Vagina (tissue), 2 donors: ENCODE results near the gene TGFA. TPM values are rescaled to one million over a fixed set of nuclear protein-coding genes. Genes with fewer than 3 reads are reported as not detected.

Experiments
- DNase-seq, 2 donors: peaks; one replicate each; pipeline ENCODE4 v3.0.0-alpha.2; 2017; ENCODE audit errors: extremely low spot score in 2 of 2
- H3K27ac ChIP-seq: fragments of 200-600 bp; sonication (generic); one replicate; pipeline ENCODE4 v1.5.1; 2019
- H3K27me3 ChIP-seq: fragments of 200-600 bp; sonication (generic); one replicate; pipeline ENCODE4 v1.5.1; 2019
- H3K36me3 ChIP-seq, 2 donors: fragments of 200-600 bp; sonication (generic); one replicate each; pipeline ENCODE4 v1.5.1; 2017 to 2019
- H3K4me1 ChIP-seq: fragments of 200-600 bp; sonication (generic); one replicate; pipeline ENCODE4 v1.5.1; 2019
- H3K4me3 ChIP-seq, 2 donors: fragments of 200-600 bp; sonication (generic); 1 replicate in 1 of 2; 2 replicates in 1 of 2; pipeline ENCODE4 v1.5.1; 2016 to 2019
- H3K9me3 ChIP-seq: fragments of 200-600 bp; sonication (generic); one replicate; pipeline ENCODE4 v1.5.1; 2019
- POLR2A ChIP-seq, 2 donors: fragments of 450-650 bp; IDR thresholded peaks; one replicate each; pipeline ENCODE4 v1.6.1; 2017; ENCODE audit warnings: antibody characterized with exemption in 2 of 2, mild to moderate bottlenecking in 2 of 2, moderate library complexity in 2 of 2
- POLR2AphosphoS5 ChIP-seq, 2 donors: sonication (generic); formaldehyde crosslinking; IDR thresholded peaks; one replicate each; pipeline ENCODE4 v1.9.0; 2017; ENCODE audit warnings: antibody characterized with exemption in 2 of 2, mild to moderate bottlenecking in 2 of 2, low read depth in 1 of 2; ENCODE audit not compliant: insufficient read depth in 1 of 2
- intact Hi-C: fragments of 100-400 bp; cut with DNase I; formaldehyde crosslinking; loops from one replicate; pipeline ENCODE4 v1.15.1; 2023
- total RNA-seq: library from RNA; depleted of rRNA; stranded (reverse); fragments of >200 nt; gene quantifications from one replicate; pipeline ENCODE4 v1.2.3, GENCODE V29; 2016
- TF ChIP-seq, protein P1 (sequence below), 3 experiments: fragments of 450-650 bp in 2 of 3; fragments of 200-600 bp in 1 of 3; sonication (generic) in 1 of 3; IDR thresholded peaks; one replicate each; pipeline ENCODE4 v1.5.1; 2017 to 2019; ENCODE audit warnings: antibody characterized with exemption in 3 of 3, mild to moderate bottlenecking in 2 of 3, moderate library complexity in 2 of 3

The TGFA gene
- total RNA-seq, 1 donor from 2014 or later = 27.7 TPM

DNA sequence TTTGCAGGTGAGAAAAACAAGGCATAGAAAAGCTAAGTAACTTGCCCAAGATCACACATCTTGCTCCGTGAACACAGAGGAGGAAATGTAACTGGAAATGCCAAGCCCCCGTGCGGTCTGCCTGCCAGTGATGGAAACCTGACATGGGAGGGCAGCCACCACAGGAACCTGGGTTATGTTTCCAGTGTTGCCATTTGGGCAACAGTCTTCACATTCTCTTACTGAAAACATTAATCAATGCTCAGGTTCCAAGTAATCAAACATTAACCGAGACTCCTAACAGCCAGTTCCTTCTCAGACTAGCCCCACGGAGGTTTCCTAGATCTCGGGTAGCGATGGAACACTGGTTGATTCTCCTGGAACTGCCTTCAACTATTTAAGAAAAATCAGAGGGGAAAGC, 2.5 kb downstream of the TGFA start:
- TF ChIP-seq, protein P1, sequence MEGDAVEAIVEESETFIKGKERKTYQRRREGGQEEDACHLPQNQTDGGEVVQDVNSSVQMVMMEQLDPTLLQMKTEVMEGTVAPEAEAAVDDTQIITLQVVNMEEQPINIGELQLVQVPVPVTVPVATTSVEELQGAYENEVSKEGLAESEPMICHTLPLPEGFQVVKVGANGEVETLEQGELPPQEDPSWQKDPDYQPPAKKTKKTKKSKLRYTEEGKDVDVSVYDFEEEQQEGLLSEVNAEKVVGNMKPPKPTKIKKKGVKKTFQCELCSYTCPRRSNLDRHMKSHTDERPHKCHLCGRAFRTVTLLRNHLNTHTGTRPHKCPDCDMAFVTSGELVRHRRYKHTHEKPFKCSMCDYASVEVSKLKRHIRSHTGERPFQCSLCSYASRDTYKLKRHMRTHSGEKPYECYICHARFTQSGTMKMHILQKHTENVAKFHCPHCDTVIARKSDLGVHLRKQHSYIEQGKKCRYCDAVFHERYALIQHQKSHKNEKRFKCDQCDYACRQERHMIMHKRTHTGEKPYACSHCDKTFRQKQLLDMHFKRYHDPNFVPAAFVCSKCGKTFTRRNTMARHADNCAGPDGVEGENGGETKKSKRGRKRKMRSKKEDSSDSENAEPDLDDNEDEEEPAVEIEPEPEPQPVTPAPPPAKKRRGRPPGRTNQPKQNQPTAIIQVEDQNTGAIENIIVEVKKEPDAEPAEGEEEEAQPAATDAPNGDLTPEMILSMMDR (IDR thresholded peaks at IDR 0.05) = no peak
- no peak for TF ChIP-seq POLR2AphosphoS5 (IDR thresholded peaks at IDR 0.05; ENCODE audit: insufficient read depth in 1 of 2, low read depth in 1 of 2)
- no peak for TF ChIP-seq POLR2A (IDR thresholded peaks at IDR 0.05)

DNA sequence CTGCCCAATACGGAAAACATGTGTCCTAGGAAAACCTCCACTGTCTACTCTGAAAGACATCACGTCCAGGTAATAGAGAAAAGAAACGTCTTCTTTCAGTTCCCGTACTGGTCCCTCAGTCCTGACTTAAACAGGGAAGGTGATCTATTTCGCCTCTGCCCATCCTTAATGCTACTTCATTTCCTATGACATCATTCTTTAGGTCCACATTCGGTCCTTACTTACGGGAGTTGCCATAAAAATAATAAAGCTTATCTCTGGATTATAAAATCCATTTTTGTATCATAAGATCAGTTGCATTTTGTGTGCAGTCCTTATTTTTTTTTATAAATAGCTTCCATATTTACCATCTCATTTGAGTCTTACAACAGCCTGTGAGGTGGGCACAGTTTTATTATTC, 3.7 kb downstream of the TGFA start:
- no peaks in the 10 kb centered on the region for H3K36me3 ChIP-seq
- no peak for DNase-seq
- no peaks in the 10 kb centered on the region for H3K9me3 ChIP-seq
- no peak overlapping the region for H3K4me3 ChIP-seq
- TF ChIP-seq, protein P1 (IDR thresholded peaks at IDR 0.05) = no peak
- TF ChIP-seq POLR2A (IDR thresholded peaks at IDR 0.05) = no peak
- TF ChIP-seq POLR2AphosphoS5 (IDR thresholded peaks at IDR 0.05; ENCODE audit: insufficient read depth in 1 of 2, low read depth in 1 of 2) = no peak
- H3K27me3 ChIP-seq = no peaks in the 10 kb centered on the region
- H3K27ac ChIP-seq = no peak overlapping the region
- intact Hi-C loops = no loop called here
- peaks cover 24% of the 10 kb centered on the region for H3K4me1 ChIP-seq

More for the DNA sequence above, 2.5 kb downstream of the TGFA start:
- Histone ChIP-seq H3K9me3 (no peaks in the 10 kb centered on the region), H3K4me3 (no peak overlapping the region), H3K27ac (no peak overlapping the region), H3K36me3 (no peaks in the 10 kb centered on the region), H3K4me1 (peaks cover 24% of the 10 kb centered on the region), H3K27me3 (no peaks in the 10 kb centered on the region)
- intact Hi-C loops = no loop called here
- DNase-seq = no peak

DNA sequence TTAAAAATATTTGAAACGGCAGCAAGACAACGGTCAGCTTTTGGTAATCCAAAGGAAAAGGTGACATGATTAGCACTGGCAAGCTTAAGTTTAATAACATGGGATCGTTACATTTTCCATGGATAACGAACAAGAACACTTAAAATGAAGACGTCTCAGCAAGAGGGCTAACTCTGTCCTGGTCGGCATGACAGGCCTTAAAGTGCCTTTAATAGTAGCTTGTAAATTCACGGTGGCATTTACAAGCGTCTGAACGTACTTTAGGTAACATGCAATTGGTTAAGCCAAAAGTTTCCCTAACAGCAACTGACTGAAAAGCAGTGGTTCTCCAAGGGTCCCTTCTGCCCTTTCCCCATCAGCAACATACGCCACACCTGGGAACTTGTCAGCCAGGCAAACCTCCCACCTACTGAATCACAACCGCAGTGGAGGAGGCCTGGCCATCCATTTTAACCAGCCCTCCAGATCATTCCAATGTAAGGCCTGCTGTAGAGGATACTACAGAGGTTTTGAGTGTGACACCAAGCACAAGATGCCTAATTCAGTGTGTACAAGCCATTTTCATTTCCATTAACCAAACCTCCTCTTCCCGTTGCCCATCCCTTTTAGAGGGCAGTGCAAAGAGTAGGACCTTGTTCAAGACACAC, 4.4 kb downstream of the TGFA start:
- intact Hi-C loops = no loop called here
- no peaks in the 10 kb centered on the region for H3K9me3 ChIP-seq
- no peaks in the 10 kb centered on the region for H3K27me3 ChIP-seq
- peaks cover 16% of the 10 kb centered on the region for H3K4me1 ChIP-seq
- no peaks in the 10 kb centered on the region for H3K36me3 ChIP-seq
- DNase-seq = no peak
- no peak overlapping the region for H3K4me3 ChIP-seq
- no peak for TF ChIP-seq POLR2AphosphoS5 (IDR thresholded peaks at IDR 0.05; ENCODE audit: insufficient read depth in 1 of 2, low read depth in 1 of 2)
- H3K27ac ChIP-seq = no peak overlapping the region

DNA sequence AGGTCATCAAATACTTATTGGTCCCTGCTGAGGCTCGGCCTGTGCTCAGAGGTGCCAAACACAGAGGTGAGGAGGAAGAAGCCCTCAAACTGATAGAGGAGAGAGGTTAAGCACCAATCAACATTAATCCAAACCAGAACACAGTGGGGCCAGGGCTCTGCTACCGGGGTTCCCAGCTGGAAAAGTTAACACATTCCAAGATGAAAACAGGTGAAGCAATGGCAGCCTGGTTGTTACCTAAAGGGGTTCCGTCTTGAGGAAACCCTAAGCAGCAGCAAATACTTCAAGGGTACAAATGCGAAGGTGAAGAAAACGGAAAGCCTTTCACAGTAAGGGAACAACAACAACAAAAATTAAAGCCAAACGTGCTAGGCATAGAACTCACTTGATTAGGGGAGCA, 5.4 kb downstream of the TGFA start:
- Histone ChIP-seq H3K4me3 (no peak overlapping the region), H3K36me3 (no peaks in the 10 kb centered on the region), H3K27ac (no peak overlapping the region), H3K4me1 (peaks cover 11% of the 10 kb centered on the region), H3K27me3 (no peaks in the 10 kb centered on the region), H3K9me3 (no peaks in the 10 kb centered on the region)
- no peak for TF ChIP-seq POLR2AphosphoS5 (IDR thresholded peaks at IDR 0.05; ENCODE audit: insufficient read depth in 1 of 2, low read depth in 1 of 2)
- TF ChIP-seq, protein P1 (IDR thresholded peaks at IDR 0.05) = no peak
- intact Hi-C loops = no loop called here
- DNase-seq = no peak

DNA sequence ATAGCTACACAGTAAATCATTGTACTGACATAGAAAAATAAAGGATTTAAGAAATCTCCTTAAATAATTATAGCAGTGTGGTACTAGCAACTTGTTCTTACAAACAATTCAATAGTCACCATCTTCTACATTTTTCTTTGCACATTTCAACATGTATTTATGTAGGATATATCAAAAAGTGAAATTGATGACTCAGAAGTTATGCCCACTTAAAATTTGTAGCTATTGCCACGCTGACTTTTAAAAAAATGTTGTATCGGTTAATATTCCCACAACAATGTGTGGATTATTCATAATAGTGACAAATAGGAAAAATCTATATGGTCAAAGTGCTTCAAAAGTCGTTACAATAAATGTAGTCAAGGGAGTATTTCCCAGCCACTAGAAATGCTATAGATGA, 6.7 kb downstream of the TGFA start:
- DNase-seq = no peak
- Histone ChIP-seq H3K27ac (no peak overlapping the region), H3K27me3 (no peaks in the 10 kb centered on the region), H3K36me3 (no peaks in the 10 kb centered on the region), H3K9me3 (no peaks in the 10 kb centered on the region), H3K4me1 (no peaks in the 10 kb centered on the region), H3K4me3 (no peak overlapping the region)
- TF ChIP-seq POLR2AphosphoS5 (IDR thresholded peaks at IDR 0.05; ENCODE audit: insufficient read depth in 1 of 2, low read depth in 1 of 2) = no peak
- intact Hi-C loops = no loop called here

DNA sequence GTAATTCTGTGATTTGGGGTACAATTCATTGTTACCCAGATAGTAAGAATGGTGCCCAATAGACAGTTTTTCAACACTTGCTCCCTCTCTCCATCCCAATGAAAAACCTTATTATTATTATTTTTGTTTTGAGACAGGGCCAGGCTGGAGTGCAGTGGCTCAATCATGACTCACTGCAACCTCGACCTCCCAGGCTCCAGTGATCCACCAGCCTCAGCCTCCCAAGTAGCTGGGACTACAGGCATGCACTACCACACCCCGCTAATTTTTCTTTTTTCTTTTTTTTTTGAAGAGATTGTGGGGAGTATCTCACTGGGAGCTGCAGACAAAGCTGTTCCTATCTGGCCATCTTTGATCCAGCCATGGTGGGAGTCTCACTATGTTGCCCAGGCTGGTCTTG, 7.2 kb downstream of the TGFA start:
- H3K4me1 ChIP-seq = no peaks in the 10 kb centered on the region
- no peak overlapping the region for H3K27ac ChIP-seq
- H3K36me3 ChIP-seq = no peaks in the 10 kb centered on the region
- no peaks in the 10 kb centered on the region for H3K9me3 ChIP-seq
- H3K4me3 ChIP-seq = no peak overlapping the region
- no peak for DNase-seq
- no peaks in the 10 kb centered on the region for H3K27me3 ChIP-seq
- intact Hi-C loops = no loop called here
- TF ChIP-seq, protein P1 (IDR thresholded peaks at IDR 0.05) = no peak
- TF ChIP-seq POLR2A (IDR thresholded peaks at IDR 0.05) (no peak), POLR2AphosphoS5 (IDR thresholded peaks at IDR 0.05; ENCODE audit: insufficient read depth in 1 of 2, low read depth in 1 of 2) (no peak)
